Measurements from ENCODE around the gene FBP2.
"Not testable (repeated sequence)": the region's sequence is repeated elsewhere in the genome, so short reads cannot be mapped to it uniquely, and the experiment has no call there.

FBP2 gene

DNA sequence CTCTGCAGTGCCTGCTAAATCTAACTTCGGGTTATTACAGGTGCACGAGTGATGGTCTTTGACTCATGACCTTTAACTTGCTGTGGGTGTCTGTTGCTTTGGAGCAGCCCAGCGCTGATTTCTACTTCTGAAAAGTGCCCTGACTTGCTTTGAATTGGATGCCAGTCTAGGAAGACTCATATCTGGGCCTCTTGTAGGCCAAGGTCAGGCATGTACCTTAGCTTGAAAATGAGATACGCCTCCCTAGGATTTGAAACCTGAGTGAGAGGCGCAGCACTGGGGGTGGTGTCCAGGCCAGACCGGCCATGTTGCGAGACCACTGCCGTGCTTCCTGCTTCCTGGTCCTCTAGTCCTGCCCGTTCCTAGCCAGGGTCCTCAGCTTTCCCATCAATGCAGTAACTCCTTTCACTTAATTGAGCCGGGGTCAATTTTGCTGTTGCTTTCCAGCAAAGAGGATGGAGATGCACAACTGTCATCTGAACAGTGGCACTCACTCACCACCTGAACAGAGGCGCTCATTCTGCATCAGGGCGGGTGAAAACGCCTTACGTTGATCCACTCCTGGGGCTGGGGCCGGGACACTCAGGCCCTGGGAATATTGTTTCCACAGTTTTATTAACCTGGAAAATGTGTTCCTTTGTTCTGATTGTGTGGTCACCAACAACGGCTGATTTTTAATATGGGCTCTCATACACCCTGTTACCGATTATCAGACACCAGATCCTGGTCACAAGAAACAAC, 24.5 kb downstream of the FBP2 start:
- DNase-seq (ENCODE audit: extremely low read depth, insufficient read length): no peak
- TF ChIP-seq, protein P1, sequence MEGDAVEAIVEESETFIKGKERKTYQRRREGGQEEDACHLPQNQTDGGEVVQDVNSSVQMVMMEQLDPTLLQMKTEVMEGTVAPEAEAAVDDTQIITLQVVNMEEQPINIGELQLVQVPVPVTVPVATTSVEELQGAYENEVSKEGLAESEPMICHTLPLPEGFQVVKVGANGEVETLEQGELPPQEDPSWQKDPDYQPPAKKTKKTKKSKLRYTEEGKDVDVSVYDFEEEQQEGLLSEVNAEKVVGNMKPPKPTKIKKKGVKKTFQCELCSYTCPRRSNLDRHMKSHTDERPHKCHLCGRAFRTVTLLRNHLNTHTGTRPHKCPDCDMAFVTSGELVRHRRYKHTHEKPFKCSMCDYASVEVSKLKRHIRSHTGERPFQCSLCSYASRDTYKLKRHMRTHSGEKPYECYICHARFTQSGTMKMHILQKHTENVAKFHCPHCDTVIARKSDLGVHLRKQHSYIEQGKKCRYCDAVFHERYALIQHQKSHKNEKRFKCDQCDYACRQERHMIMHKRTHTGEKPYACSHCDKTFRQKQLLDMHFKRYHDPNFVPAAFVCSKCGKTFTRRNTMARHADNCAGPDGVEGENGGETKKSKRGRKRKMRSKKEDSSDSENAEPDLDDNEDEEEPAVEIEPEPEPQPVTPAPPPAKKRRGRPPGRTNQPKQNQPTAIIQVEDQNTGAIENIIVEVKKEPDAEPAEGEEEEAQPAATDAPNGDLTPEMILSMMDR (IDR thresholded peaks at IDR 0.05; ENCODE audit: insufficient read depth, low read length, poor library complexity, severe bottlenecking): no peak
- Histone ChIP-seq H3K27me3 (replicated peaks; ENCODE audit: control insufficient read depth, insufficient read depth, low read length) (no peaks in the 10 kb centered on the region), H3K4me3 (replicated peaks; ENCODE audit: low read depth, low read length) (no peak overlapping the region), H3K36me3 (ENCODE audit: control insufficient read depth, insufficient read depth, low read length) (no peaks in the 10 kb centered on the region)

DNA sequence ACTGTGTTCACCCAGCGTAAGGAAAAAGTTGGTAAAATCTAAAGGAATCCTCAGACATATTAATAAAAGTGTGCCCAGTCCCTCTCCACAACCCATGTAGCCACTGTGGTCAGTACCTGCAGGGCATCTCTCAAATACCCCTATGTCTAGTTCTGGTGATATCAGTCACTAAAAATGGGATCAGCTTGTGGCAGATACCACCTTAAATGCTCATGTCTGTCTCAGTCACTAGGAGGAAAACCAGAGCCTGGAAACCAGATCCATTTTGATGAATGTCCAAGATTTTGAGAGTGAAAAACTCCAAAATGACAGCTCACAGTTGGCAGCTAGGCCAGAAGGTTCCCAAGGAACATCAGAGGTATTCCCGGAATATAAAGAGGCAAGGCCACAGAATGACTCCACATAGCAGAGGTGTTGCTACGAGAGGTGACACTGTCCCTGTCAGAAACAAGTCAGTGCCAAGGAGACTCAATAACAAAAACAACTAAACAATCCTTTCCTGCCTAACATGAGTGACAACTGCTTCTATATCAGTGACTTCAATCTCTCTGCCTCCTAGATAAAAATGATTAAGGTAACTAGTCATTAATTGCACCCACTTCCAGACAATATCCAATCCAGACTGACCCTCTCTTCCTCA, 25.3 kb downstream of the FBP2 start:
- TF ChIP-seq, protein P1 (IDR thresholded peaks at IDR 0.05; ENCODE audit: insufficient read depth, low read length, poor library complexity, severe bottlenecking): no peak
- no peak overlapping the region for H3K4me3 ChIP-seq (replicated peaks; ENCODE audit: low read depth, low read length)
- H3K27me3 ChIP-seq (replicated peaks; ENCODE audit: control insufficient read depth, insufficient read depth, low read length): no peaks in the 10 kb centered on the region
- no peaks in the 10 kb centered on the region for H3K36me3 ChIP-seq (ENCODE audit: control insufficient read depth, insufficient read depth, low read length)
- DNase-seq (ENCODE audit: extremely low read depth, insufficient read length): no peak

GRCh38 chr9:94567271-94567670, 26.4 kb downstream of the FBP2 start:
- Histone ChIP-seq H3K27me3 (replicated peaks; ENCODE audit: control insufficient read depth, insufficient read depth, low read length) (no peaks in the 10 kb centered on the region), H3K36me3 (ENCODE audit: control insufficient read depth, insufficient read depth, low read length) (no peaks in the 10 kb centered on the region), H3K4me3 (replicated peaks; ENCODE audit: low read depth, low read length) (no peak overlapping the region)
- DNase-seq (ENCODE audit: extremely low read depth, insufficient read length): no peak
- TF ChIP-seq, protein P1 (IDR thresholded peaks at IDR 0.05; ENCODE audit: insufficient read depth, low read length, poor library complexity, severe bottlenecking): no peak

DNA sequence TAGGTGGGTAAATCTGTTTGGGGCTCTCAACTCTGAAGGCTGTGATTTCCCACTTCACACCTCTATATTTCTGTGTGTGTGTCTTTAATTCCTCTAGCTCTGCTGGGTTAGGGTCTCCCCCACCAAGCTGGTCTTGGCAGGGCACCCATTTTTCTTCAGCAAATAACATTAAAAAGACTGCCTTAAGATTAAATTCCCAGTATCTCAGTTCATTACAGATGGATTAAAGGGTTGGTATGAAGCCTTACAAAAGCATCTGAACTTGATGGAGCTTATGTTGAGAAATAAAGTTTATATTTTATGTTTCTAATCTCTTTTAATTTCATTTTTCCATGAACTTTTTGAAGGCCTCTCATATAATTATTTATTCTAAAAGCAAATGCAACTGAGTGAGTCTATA, 27.1 kb downstream of the FBP2 start:
- H3K27me3 ChIP-seq (replicated peaks; ENCODE audit: control insufficient read depth, insufficient read depth, low read length): no peaks in the 10 kb centered on the region
- no peaks in the 10 kb centered on the region for H3K36me3 ChIP-seq (ENCODE audit: control insufficient read depth, insufficient read depth, low read length)
- TF ChIP-seq, protein P1 (IDR thresholded peaks at IDR 0.05; ENCODE audit: insufficient read depth, low read length, poor library complexity, severe bottlenecking): no peak
- H3K4me3 ChIP-seq (replicated peaks; ENCODE audit: low read depth, low read length): no peak overlapping the region
- no peak for DNase-seq (ENCODE audit: extremely low read depth, insufficient read length)

DNA sequence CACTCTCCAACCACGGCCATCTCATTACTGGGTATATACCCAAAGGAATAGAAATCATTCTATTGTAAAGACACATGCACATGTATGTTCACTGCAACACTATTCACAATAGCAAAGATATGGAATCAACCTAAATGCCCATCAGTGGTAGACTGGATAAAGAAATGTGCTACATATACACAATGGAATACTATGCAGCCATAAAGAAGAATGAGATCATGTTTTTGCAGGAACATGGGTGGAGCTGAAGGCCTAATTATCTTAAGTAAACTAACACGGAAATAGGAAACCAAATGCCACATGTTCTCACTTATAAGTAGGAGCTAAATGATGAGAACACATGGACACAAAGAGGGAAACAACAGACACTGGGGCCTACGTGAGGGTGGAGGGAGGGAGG, 29.3 kb downstream of the FBP2 start:
- not testable (repeated sequence) for H3K36me3 ChIP-seq (ENCODE audit: control insufficient read depth, insufficient read depth, low read length); DNase-seq (ENCODE audit: extremely low read depth, insufficient read length); H3K4me3 ChIP-seq (replicated peaks; ENCODE audit: low read depth, low read length); H3K27me3 ChIP-seq (replicated peaks; ENCODE audit: control insufficient read depth, insufficient read depth, low read length)

- TF ChIP-seq, protein P1 (IDR thresholded peaks at IDR 0.05; ENCODE audit: insufficient read depth, low read length, poor library complexity, severe bottlenecking): peak; percentile 21
- no peaks in the 10 kb centered on the region for H3K27me3 ChIP-seq (replicated peaks; ENCODE audit: control insufficient read depth, insufficient read depth, low read length)
- no peak for DNase-seq (ENCODE audit: extremely low read depth, insufficient read length)
These were observed 30.1 kb downstream of the FBP2 start for GRCh38 chr9:94563548-94563947.

More at GRCh38 chr9:94563548-94563947, 30.1 kb downstream of the FBP2 start:
- Histone ChIP-seq H3K4me3 (replicated peaks; ENCODE audit: low read depth, low read length) (no peak overlapping the region), H3K36me3 (ENCODE audit: control insufficient read depth, insufficient read depth, low read length) (no peaks in the 10 kb centered on the region)

Measured in GM06990 (cell line).